ENCODE measurements around the gene YWHAQ.
"Not testable (repeated sequence)": the region's sequence is repeated elsewhere in the genome, so short reads cannot be mapped to it uniquely, and the experiment has no call there.

Gene YWHAQ

GRCh38 chr2:9617296-9617695 is 13.5 kb downstream of the YWHAQ start:
- DNase-seq: no peak
- no peaks in the 10 kb centered on the region for H3K9me3 ChIP-seq (ENCODE audit: severe bottlenecking)
- H3K27ac ChIP-seq: no peak overlapping the region
- TF ChIP-seq, protein P1, sequence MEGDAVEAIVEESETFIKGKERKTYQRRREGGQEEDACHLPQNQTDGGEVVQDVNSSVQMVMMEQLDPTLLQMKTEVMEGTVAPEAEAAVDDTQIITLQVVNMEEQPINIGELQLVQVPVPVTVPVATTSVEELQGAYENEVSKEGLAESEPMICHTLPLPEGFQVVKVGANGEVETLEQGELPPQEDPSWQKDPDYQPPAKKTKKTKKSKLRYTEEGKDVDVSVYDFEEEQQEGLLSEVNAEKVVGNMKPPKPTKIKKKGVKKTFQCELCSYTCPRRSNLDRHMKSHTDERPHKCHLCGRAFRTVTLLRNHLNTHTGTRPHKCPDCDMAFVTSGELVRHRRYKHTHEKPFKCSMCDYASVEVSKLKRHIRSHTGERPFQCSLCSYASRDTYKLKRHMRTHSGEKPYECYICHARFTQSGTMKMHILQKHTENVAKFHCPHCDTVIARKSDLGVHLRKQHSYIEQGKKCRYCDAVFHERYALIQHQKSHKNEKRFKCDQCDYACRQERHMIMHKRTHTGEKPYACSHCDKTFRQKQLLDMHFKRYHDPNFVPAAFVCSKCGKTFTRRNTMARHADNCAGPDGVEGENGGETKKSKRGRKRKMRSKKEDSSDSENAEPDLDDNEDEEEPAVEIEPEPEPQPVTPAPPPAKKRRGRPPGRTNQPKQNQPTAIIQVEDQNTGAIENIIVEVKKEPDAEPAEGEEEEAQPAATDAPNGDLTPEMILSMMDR (IDR thresholded peaks at IDR 0.05; ENCODE audit: low read depth, low read length): no peak
- H3K27me3 ChIP-seq (ENCODE audit: insufficient read depth, low read depth, severe bottlenecking): no peaks in the 10 kb centered on the region
- H3K4me3 ChIP-seq (ENCODE audit: low read depth, low read length): no peak overlapping the region
- H3K36me3 ChIP-seq: peaks cover 75% of the 10 kb centered on the region

DNA sequence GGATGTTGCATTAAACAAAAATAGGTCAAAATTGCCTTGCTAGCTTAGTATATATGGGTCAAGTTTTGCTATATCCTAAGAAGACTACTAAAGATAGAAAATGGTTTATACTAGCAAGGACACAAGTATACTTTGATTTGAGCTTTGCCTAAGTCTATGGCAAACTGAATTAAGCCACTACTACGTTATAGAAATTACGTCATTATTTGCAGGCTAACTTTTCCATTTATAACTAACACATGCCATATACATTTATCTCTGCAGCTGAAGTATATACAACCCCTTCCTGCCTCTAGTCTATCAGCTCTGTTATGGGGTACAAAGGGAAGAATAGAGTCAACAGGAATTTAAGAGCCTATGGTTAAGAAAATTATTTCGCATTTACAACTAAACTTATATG is 16.2 kb downstream of the YWHAQ start:
- Histone ChIP-seq H3K9me3 (ENCODE audit: severe bottlenecking) (no peaks in the 10 kb centered on the region), H3K36me3 (peaks cover 72% of the 10 kb centered on the region), H3K27ac (no peak overlapping the region), H3K4me3 (ENCODE audit: low read depth, low read length) (no peak overlapping the region), H3K27me3 (ENCODE audit: insufficient read depth, low read depth, severe bottlenecking) (no peaks in the 10 kb centered on the region)
- no peak for DNase-seq
- TF ChIP-seq, protein P1 (IDR thresholded peaks at IDR 0.05; ENCODE audit: low read depth, low read length): no peak

GRCh38 chr2:9613291-9613690 is 17.5 kb downstream of the YWHAQ start:
- TF ChIP-seq, protein P1 (IDR thresholded peaks at IDR 0.05; ENCODE audit: low read depth, low read length): no peak
- Histone ChIP-seq H3K4me3 (ENCODE audit: low read depth, low read length) (no peak overlapping the region), H3K9me3 (ENCODE audit: severe bottlenecking) (no peaks in the 10 kb centered on the region), H3K36me3 (peaks cover 72% of the 10 kb centered on the region), H3K27ac (no peak overlapping the region), H3K27me3 (ENCODE audit: insufficient read depth, low read depth, severe bottlenecking) (no peaks in the 10 kb centered on the region)
- no peak for DNase-seq

DNA sequence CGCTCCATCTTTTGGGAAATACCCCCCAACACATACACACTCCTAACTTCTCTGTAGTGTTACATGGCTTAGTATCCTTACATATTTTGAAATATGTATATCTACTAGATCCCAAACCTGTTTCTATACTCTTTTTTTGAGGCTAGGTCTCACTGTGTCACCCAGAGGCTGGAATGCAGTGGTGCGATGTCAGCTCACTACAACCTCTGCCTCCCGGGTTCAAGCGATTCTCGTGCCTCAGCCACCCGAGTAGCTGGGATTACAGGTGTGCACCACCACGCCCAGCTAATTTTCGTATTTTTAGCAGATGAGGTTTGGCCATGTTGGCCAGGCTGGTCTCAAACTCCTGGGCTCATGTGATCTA is 19.3 kb downstream of the YWHAQ start:
- peaks cover 67% of the 10 kb centered on the region for H3K36me3 ChIP-seq
- not testable (repeated sequence) for DNase-seq; H3K27me3 ChIP-seq (ENCODE audit: insufficient read depth, low read depth, severe bottlenecking); H3K9me3 ChIP-seq (ENCODE audit: severe bottlenecking); H3K27ac ChIP-seq; H3K4me3 ChIP-seq (ENCODE audit: low read depth, low read length)

DNA sequence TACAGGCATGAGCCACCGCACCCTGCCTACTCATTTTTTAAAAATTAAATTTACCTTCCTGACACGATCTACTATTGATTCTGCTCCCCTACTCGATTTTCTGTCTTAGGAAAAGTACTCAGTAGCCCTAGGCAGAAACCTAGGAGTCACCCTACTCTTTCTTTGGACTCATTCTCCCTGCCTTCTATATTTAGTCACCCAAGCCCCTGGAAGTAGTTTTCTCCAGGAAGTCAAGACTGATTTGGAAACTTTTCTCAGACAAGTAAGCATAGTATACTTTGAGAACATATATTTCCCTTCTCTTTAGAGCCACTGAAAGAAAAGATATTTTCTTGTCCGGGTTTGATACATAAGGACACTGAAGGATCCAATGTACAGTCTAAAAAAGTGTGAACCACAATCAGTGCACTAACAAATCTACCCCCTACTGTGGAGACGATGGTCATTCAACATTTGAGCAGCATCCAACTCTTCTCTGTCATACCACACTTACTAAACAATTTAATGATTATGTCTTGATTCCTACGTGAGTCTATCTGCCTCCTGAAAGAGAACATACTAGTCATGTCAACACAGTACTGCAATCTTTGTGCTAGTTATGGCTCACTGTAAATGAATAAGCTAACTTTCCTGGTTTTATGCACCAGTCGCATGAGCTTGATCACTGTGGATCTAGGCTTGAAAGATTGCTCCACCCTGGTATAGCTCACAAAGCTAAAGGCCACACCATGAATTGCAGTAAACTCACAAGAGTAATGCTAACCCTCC is 19.8 kb downstream of the YWHAQ start:
- TF ChIP-seq, protein P1 (IDR thresholded peaks at IDR 0.05; ENCODE audit: low read depth, low read length): no peak
- no peak overlapping the region for H3K27ac ChIP-seq
- H3K36me3 ChIP-seq: peaks cover 69% of the 10 kb centered on the region
- no peak for DNase-seq
- no peaks in the 10 kb centered on the region for H3K9me3 ChIP-seq (ENCODE audit: severe bottlenecking)
- no peaks in the 10 kb centered on the region for H3K27me3 ChIP-seq (ENCODE audit: insufficient read depth, low read depth, severe bottlenecking)
- H3K4me3 ChIP-seq (ENCODE audit: low read depth, low read length): no peak overlapping the region

DNA sequence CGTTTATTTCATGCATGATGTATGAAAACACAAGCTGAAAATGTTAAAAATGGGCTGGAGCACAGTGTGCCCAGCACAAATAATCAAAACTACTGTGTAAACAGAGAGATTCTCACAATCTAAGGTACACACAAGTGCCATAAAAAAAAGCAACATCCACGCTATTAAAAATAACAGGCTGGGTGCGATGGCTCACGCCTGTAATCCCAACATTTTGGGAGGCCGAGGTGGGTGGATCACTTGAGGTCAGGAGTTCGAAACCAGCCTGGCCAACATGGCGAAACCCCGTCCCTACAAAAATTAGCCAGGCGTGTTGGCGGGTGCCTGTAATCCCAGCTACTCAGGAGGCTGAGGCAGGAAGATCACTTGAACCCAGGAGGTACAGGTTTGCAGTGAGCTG is 22.3 kb downstream of the YWHAQ start:
- not testable (repeated sequence) for H3K4me3 ChIP-seq (ENCODE audit: low read depth, low read length); H3K9me3 ChIP-seq (ENCODE audit: severe bottlenecking); H3K27me3 ChIP-seq (ENCODE audit: insufficient read depth, low read depth, severe bottlenecking); DNase-seq; H3K27ac ChIP-seq
- H3K36me3 ChIP-seq: peaks cover 71% of the 10 kb centered on the region

- peaks cover 69% of the 10 kb centered on the region for H3K36me3 ChIP-seq
- DNase-seq: no peak
- no peaks in the 10 kb centered on the region for H3K27me3 ChIP-seq (ENCODE audit: insufficient read depth, low read depth, severe bottlenecking)
- TF ChIP-seq, protein P1 (IDR thresholded peaks at IDR 0.05; ENCODE audit: low read depth, low read length): no peak
- H3K27ac ChIP-seq: no peak overlapping the region
- H3K4me3 ChIP-seq (ENCODE audit: low read depth, low read length): no peak overlapping the region
- H3K9me3 ChIP-seq (ENCODE audit: severe bottlenecking): peaks cover 7% of the 10 kb centered on the region
Observed at GRCh38 chr2:9602412-9602811, 28.4 kb downstream of the YWHAQ start.

All from WERI-Rb-1 (cell line).